Fibroblast of pulmonary artery (primary cell): ENCODE measurements around the gene TIMM10.

ENCODE experiments used
- DNase-seq: peaks from one replicate; pipeline ENCODE4 v3.0.0-alpha.2; 2010; ENCODE audit warnings: low read depth
- H3K4me3 ChIP-seq: replicated peaks from 2 replicates; pipeline ENCODE4 v1.5.1; 2011; ENCODE audit warnings: low read depth, mild to moderate bottlenecking, control low read depth, low read length, moderate library complexity
- CTCF ChIP-seq: IDR thresholded peaks from 2 replicates; pipeline ENCODE4 v1.5.1; 2011; ENCODE audit warnings: mild to moderate bottlenecking, control low read depth, low read length, inconsistent platforms; ENCODE audit errors: missing control alignments

Gene TIMM10

GRCh38 chr11:57491371-57492061 lies 39.0 kb downstream of the TIMM10 start:
- no peak overlapping the region for H3K4me3 ChIP-seq
- peak; percentile 44 for DNase-seq
- TF ChIP-seq CTCF = peak; percentile 65

GRCh38 chr11:57490456-57491248 lies 39.9 kb downstream of the TIMM10 start:
- H3K4me3 ChIP-seq = no peak overlapping the region
- no peak for TF ChIP-seq CTCF
- DNase-seq = peak; percentile 28

- no peak overlapping the region for H3K4me3 ChIP-seq
- no peak for TF ChIP-seq CTCF
- DNase-seq = no peak
Measured at GRCh38 chr11:57487920-57488659, 42.5 kb downstream of the TIMM10 start.

- no peak for DNase-seq
- no peak overlapping the region for H3K4me3 ChIP-seq
- no peak for TF ChIP-seq CTCF
Measured at GRCh38 chr11:57487021-57487778, 43.4 kb downstream of the TIMM10 start.

GRCh38 chr11:57485217-57485990 lies 45.1 kb downstream of the TIMM10 start:
- TF ChIP-seq CTCF = no peak
- DNase-seq = no peak
- H3K4me3 ChIP-seq = no peak overlapping the region
